Neutrophil (primary cell): Measurements from ENCODE around the gene ITGB3.

Experiments
- H3K27ac ChIP-seq: fragments of 200-600 bp; sonication (generic); 2 replicates; pipeline ENCODE4 v1.5.1; 2016; ENCODE audit warnings: mild to moderate bottlenecking, moderate library complexity
- H3K27me3 ChIP-seq: fragments of 200-600 bp; sonication (generic); 2 replicates; pipeline ENCODE4 v1.6.0; 2016; ENCODE audit warnings: mild to moderate bottlenecking
- H3K36me3 ChIP-seq: fragments of 200-600 bp; sonication (generic); 2 replicates; pipeline ENCODE4 v1.5.1; 2017
- H3K4me1 ChIP-seq, 2 experiments: fragments of 200-600 bp in 1 of 2; sonication (generic) in 1 of 2; 1 replicate in 1 of 2; 2 replicates in 1 of 2; pipeline versions ENCODE4 v1.5.1 to v1.6.1; 2013 to 2016; ENCODE audit warnings: low read depth in 1 of 2, low read length in 1 of 2, mild to moderate bottlenecking in 1 of 2, moderate library complexity in 1 of 2; ENCODE audit not compliant: control insufficient read depth in 1 of 2, insufficient read depth in 1 of 2
- H3K4me3 ChIP-seq, 2 experiments: fragments of 200-600 bp in 1 of 2; sonication (generic) in 1 of 2; 1 replicate in 1 of 2; 2 replicates in 1 of 2; pipeline ENCODE4 v1.5.1; 2013 to 2016; ENCODE audit warnings: low read depth in 1 of 2, low read length in 1 of 2, mild to moderate bottlenecking in 1 of 2, moderate library complexity in 1 of 2
- H3K9me3 ChIP-seq: fragments of 200-600 bp; sonication (generic); 2 replicates; pipeline ENCODE4 v1.5.1; 2016
- CTCF ChIP-seq: fragments of 200-600 bp; sonication (generic); IDR thresholded peaks from 2 replicates; pipeline ENCODE4 v1.5.1; 2016; ENCODE audit warnings: antibody characterized with exemption

The ITGB3 gene

GRCh38 chr17:47219621-47220475 is 33.8 kb upstream of the ITGB3 start:
- no peak for TF ChIP-seq CTCF
- Histone ChIP-seq H3K27ac (no peak overlapping the region), H3K27me3 (peaks cover 49% of the 10 kb centered on the region), H3K4me3 (no peak overlapping the region), H3K9me3 (no peaks in the 10 kb centered on the region), H3K36me3 (no peaks in the 10 kb centered on the region), H3K4me1 (no peaks in the 10 kb centered on the region)

- Histone ChIP-seq H3K4me3 (no peak overlapping the region), H3K4me1 (no peaks in the 10 kb centered on the region), H3K36me3 (no peaks in the 10 kb centered on the region), H3K27ac (no peak overlapping the region), H3K27me3 (peaks cover 49% of the 10 kb centered on the region), H3K9me3 (no peaks in the 10 kb centered on the region)
- no peak for TF ChIP-seq CTCF
Observed at GRCh38 chr17:47220531-47220999, 33.1 kb upstream of the ITGB3 start.

- peaks cover 49% of the 10 kb centered on the region for H3K27me3 ChIP-seq
- no peak for TF ChIP-seq CTCF
- H3K4me3 ChIP-seq = no peak overlapping the region
- no peaks in the 10 kb centered on the region for H3K36me3 ChIP-seq
- no peak overlapping the region for H3K27ac ChIP-seq
- no peaks in the 10 kb centered on the region for H3K4me1 ChIP-seq
- no peaks in the 10 kb centered on the region for H3K9me3 ChIP-seq
Observed at GRCh38 chr17:47221154-47221553, 32.5 kb upstream of the ITGB3 start.

- Histone ChIP-seq H3K27ac (no peak overlapping the region), H3K4me3 (no peak overlapping the region), H3K4me1 (no peaks in the 10 kb centered on the region), H3K9me3 (no peaks in the 10 kb centered on the region), H3K27me3 (peaks cover 45% of the 10 kb centered on the region), H3K36me3 (no peaks in the 10 kb centered on the region)
- TF ChIP-seq CTCF = no peak
Observed at GRCh38 chr17:47222047-47222446, 31.6 kb upstream of the ITGB3 start.

GRCh38 chr17:47223007-47223406 is 30.6 kb upstream of the ITGB3 start:
- no peaks in the 10 kb centered on the region for H3K36me3 ChIP-seq
- no peaks in the 10 kb centered on the region for H3K4me1 ChIP-seq
- no peak overlapping the region for H3K4me3 ChIP-seq
- no peak overlapping the region for H3K27ac ChIP-seq
- H3K9me3 ChIP-seq = no peaks in the 10 kb centered on the region
- peaks cover 44% of the 10 kb centered on the region for H3K27me3 ChIP-seq
- TF ChIP-seq CTCF = no peak
